ENCODE data around the gene IFT43.

The IFT43 gene

DNA sequence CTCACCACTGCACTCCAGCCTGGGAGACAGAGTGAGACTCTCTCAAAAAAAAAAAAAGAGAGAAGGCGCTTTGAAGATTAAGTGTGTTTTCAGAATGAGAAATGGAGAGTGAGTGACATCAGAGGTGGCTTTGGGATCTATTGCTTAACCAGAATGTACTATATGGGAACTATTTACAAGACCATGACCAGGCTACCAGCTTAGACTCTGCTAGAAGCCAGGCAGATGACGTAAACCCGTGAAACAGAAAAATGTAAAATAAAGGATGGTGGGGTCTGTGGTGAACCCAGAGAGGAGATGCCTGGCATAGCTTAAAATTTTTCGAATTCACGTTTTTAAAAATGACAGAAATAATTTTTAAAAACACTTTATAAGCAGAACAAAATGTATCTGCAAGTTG, 82.0 kb downstream of the IFT43 start:
- H3K4me1 ChIP-seq (ENCODE audit: low read length), result no peaks in the 10 kb centered on the region
- H3K79me2 ChIP-seq (ENCODE audit: low read length), result no peaks in the 10 kb centered on the region
- no peaks in the 10 kb centered on the region for H3F3A ChIP-seq (ENCODE audit: insufficient read depth, low read length)
- H3K27ac ChIP-seq (ENCODE audit: low read length), result no peak overlapping the region
- no peak overlapping the region for H3K4me3 ChIP-seq (ENCODE audit: low read length)
- no peaks in the 10 kb centered on the region for H3K36me3 ChIP-seq (replicated peaks; ENCODE audit: insufficient read depth, low read length)
- no peak overlapping the region for H2AFZ ChIP-seq (ENCODE audit: low read length)
- no peak for TF ChIP-seq EZH2 (optimal IDR thresholded peaks at IDR 0.05; ENCODE audit: low read depth, low read length)
- TF ChIP-seq, protein P1, sequence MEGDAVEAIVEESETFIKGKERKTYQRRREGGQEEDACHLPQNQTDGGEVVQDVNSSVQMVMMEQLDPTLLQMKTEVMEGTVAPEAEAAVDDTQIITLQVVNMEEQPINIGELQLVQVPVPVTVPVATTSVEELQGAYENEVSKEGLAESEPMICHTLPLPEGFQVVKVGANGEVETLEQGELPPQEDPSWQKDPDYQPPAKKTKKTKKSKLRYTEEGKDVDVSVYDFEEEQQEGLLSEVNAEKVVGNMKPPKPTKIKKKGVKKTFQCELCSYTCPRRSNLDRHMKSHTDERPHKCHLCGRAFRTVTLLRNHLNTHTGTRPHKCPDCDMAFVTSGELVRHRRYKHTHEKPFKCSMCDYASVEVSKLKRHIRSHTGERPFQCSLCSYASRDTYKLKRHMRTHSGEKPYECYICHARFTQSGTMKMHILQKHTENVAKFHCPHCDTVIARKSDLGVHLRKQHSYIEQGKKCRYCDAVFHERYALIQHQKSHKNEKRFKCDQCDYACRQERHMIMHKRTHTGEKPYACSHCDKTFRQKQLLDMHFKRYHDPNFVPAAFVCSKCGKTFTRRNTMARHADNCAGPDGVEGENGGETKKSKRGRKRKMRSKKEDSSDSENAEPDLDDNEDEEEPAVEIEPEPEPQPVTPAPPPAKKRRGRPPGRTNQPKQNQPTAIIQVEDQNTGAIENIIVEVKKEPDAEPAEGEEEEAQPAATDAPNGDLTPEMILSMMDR (IDR thresholded peaks at IDR 0.05; ENCODE audit: low read length), result no peak
- TF ChIP-seq EZH2phosphoT487 (IDR thresholded peaks at IDR 0.05; ENCODE audit: low read length), result no peak
- H3K27me3 ChIP-seq (replicated peaks; ENCODE audit: insufficient read depth, low read length), result no peaks in the 10 kb centered on the region
- H4K20me1 ChIP-seq (ENCODE audit: insufficient read depth, low read length), result no peaks in the 10 kb centered on the region
- H3K4me2 ChIP-seq (ENCODE audit: low read depth, low read length), result no peak overlapping the region
- no peak for DNase-seq
- H3K9me2 ChIP-seq (replicated peaks; ENCODE audit: insufficient read depth, low read length), result no peaks in the 10 kb centered on the region
- H3K9me3 ChIP-seq (replicated peaks; ENCODE audit: insufficient read depth, low read length), result no peaks in the 10 kb centered on the region
- no peak overlapping the region for H3K9ac ChIP-seq (ENCODE audit: low read length)

DNA sequence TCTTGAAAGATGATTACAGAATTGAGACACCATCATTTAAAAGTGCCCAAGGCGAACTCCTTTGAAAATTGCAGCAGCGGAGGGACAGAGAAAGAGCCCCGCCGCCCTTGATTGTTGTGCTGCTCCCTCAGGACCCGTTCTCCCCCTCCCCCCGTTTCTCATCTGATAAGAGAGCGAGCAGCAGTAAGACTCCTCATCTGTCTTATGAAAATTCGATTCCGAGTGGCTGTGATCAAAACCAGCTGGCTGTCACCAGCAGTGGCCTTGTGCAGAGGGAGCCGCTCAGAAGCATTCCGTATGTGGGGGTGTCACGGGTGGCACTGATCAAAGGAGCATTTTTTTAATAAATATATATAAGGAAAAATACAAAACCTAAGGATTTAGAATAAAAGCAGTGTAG, 88.2 kb downstream of the IFT43 start:
- H3K4me1 ChIP-seq (ENCODE audit: low read length), result no peaks in the 10 kb centered on the region
- H3F3A ChIP-seq (ENCODE audit: insufficient read depth, low read length), result no peaks in the 10 kb centered on the region
- no peaks in the 10 kb centered on the region for H3K9me2 ChIP-seq (replicated peaks; ENCODE audit: insufficient read depth, low read length)
- DNase-seq, result no peak
- no peak overlapping the region for H2AFZ ChIP-seq (ENCODE audit: low read length)
- H3K4me3 ChIP-seq (ENCODE audit: low read length), result no peak overlapping the region
- no peaks in the 10 kb centered on the region for H4K20me1 ChIP-seq (ENCODE audit: insufficient read depth, low read length)
- no peaks in the 10 kb centered on the region for H3K79me2 ChIP-seq (ENCODE audit: low read length)
- no peaks in the 10 kb centered on the region for H3K9me3 ChIP-seq (replicated peaks; ENCODE audit: insufficient read depth, low read length)
- no peak overlapping the region for H3K4me2 ChIP-seq (ENCODE audit: low read depth, low read length)
- H3K9ac ChIP-seq (ENCODE audit: low read length), result no peak overlapping the region
- TF ChIP-seq EZH2phosphoT487 (IDR thresholded peaks at IDR 0.05; ENCODE audit: low read length) (no peak), EZH2 (optimal IDR thresholded peaks at IDR 0.05; ENCODE audit: low read depth, low read length) (no peak)
- TF ChIP-seq, protein P1 (IDR thresholded peaks at IDR 0.05; ENCODE audit: low read length), result no peak
- no peaks in the 10 kb centered on the region for H3K27me3 ChIP-seq (replicated peaks; ENCODE audit: insufficient read depth, low read length)
- no peaks in the 10 kb centered on the region for H3K36me3 ChIP-seq (replicated peaks; ENCODE audit: insufficient read depth, low read length)
- H3K27ac ChIP-seq (ENCODE audit: low read length), result no peak overlapping the region

GRCh38 chr14:76077340-76077739, 91.8 kb downstream of the IFT43 start:
- H3K4me3 ChIP-seq (ENCODE audit: low read length), result no peak overlapping the region
- no peak for TF ChIP-seq EZH2phosphoT487 (IDR thresholded peaks at IDR 0.05; ENCODE audit: low read length)
- TF ChIP-seq EZH2 (optimal IDR thresholded peaks at IDR 0.05; ENCODE audit: low read depth, low read length), result no peak
- TF ChIP-seq, protein P1 (IDR thresholded peaks at IDR 0.05; ENCODE audit: low read length), result no peak
- H3K36me3 ChIP-seq (replicated peaks; ENCODE audit: insufficient read depth, low read length), result no peaks in the 10 kb centered on the region
- no peak overlapping the region for H3K27ac ChIP-seq (ENCODE audit: low read length)
- H3K27me3 ChIP-seq (replicated peaks; ENCODE audit: insufficient read depth, low read length), result no peaks in the 10 kb centered on the region
- no peaks in the 10 kb centered on the region for H3F3A ChIP-seq (ENCODE audit: insufficient read depth, low read length)
- H3K9ac ChIP-seq (ENCODE audit: low read length), result no peak overlapping the region
- no peaks in the 10 kb centered on the region for H3K79me2 ChIP-seq (ENCODE audit: low read length)
- no peak for DNase-seq
- no peak overlapping the region for H2AFZ ChIP-seq (ENCODE audit: low read length)
- H3K4me2 ChIP-seq (ENCODE audit: low read depth, low read length), result no peak overlapping the region
- no peaks in the 10 kb centered on the region for H3K4me1 ChIP-seq (ENCODE audit: low read length)
- no peaks in the 10 kb centered on the region for H4K20me1 ChIP-seq (ENCODE audit: insufficient read depth, low read length)
- H3K9me2 ChIP-seq (replicated peaks; ENCODE audit: insufficient read depth, low read length), result no peaks in the 10 kb centered on the region
- no peaks in the 10 kb centered on the region for H3K9me3 ChIP-seq (replicated peaks; ENCODE audit: insufficient read depth, low read length)

Measured in MM.1S (cell line).